ENCODE results near the gene THOP1.
A peak's percentile ranks its signal among the peaks of the same experiment; 100 is the strongest.
"Not testable (repeated sequence)": the region's sequence is repeated elsewhere in the genome, so short reads cannot be mapped to it uniquely, and the experiment has no call there.

THOP1 gene

DNA sequence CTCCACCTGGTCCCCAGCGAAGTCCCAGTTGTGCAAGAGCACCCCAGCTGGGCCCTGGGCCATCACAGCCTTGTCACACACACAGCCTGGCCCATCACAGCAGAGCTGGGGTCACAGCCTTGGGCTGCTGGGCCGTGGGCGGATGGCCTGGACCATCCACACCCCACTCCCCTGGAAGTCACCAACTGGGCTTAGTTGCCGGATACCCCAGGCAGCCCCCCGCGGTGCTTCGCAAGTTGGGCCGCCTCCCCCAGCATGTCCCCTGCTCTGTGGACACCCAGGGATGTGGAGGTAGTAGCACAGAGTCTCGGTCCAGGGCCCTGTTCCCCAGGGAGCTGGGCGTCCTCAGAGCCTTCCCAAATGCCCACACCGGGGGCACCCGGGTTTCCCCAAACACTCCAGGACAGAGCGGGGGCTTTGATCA is 29.9 kb downstream of the THOP1 start:
- no peaks in the 10 kb centered on the region for H3K4me1 ChIP-seq (ENCODE audit: control insufficient read depth, insufficient read depth, low read length)
- H3K27me3 ChIP-seq (ENCODE audit: control insufficient read depth, insufficient read depth, low read length): no peaks in the 10 kb centered on the region
- peaks cover 52% of the 10 kb centered on the region for H3K36me3 ChIP-seq (ENCODE audit: control insufficient read depth, insufficient read depth, low read length)
- no peak overlapping the region for H3K4me3 ChIP-seq (ENCODE audit: low read depth, low read length)
- H3K9me3 ChIP-seq (ENCODE audit: control insufficient read depth, insufficient read depth, low read depth, low read length): no peaks in the 10 kb centered on the region
- no peak overlapping the region for H3K9ac ChIP-seq (ENCODE audit: low read length)
- no peak overlapping the region for H3K27ac ChIP-seq (ENCODE audit: low read depth, low read length)

GRCh38 chr19:2815923-2816322 is 30.6 kb downstream of the THOP1 start:
- H3K27ac ChIP-seq (ENCODE audit: low read depth, low read length): no peak overlapping the region

DNA sequence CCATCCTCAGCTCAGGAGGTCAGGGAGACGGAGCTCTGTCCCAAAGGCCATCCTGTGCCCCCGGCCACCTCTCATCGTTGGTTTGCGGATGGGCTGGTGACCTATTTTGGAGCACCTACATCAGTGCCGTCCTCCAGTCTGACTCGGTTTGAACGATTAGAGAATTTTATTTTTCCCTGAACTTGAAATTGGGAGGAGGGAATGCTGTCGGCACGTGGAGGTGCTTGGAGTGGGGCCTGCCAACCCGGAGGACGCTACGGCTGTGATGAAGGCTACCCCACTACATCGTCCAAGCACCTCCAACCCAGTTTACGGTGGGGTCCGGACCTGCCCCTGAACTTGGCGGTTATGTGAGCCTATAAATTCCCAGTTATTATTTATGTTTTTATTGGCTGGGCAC is 31.3 kb downstream of the THOP1 start:
- Histone ChIP-seq H3K4me1 (ENCODE audit: control insufficient read depth, insufficient read depth, low read length) (no peaks in the 10 kb centered on the region), H3K27ac (ENCODE audit: low read depth, low read length) (no peak overlapping the region), H3K9me3 (ENCODE audit: control insufficient read depth, insufficient read depth, low read depth, low read length) (no peaks in the 10 kb centered on the region), H3K4me3 (ENCODE audit: low read depth, low read length) (no peak overlapping the region), H3K9ac (ENCODE audit: low read length) (no peak overlapping the region), H3K36me3 (ENCODE audit: control insufficient read depth, insufficient read depth, low read length) (peaks cover 38% of the 10 kb centered on the region), H3K27me3 (ENCODE audit: control insufficient read depth, insufficient read depth, low read length) (no peaks in the 10 kb centered on the region)

More at GRCh38 chr19:2815923-2816322, 30.6 kb downstream of the THOP1 start:
- no peaks in the 10 kb centered on the region for H3K27me3 ChIP-seq (ENCODE audit: control insufficient read depth, insufficient read depth, low read length)
- H3K4me1 ChIP-seq (ENCODE audit: control insufficient read depth, insufficient read depth, low read length): no peaks in the 10 kb centered on the region
- peaks cover 45% of the 10 kb centered on the region for H3K36me3 ChIP-seq (ENCODE audit: control insufficient read depth, insufficient read depth, low read length)
- H3K9ac ChIP-seq (ENCODE audit: low read length): no peak overlapping the region
- H3K4me3 ChIP-seq (ENCODE audit: low read depth, low read length): no peak overlapping the region
- H3K9me3 ChIP-seq (ENCODE audit: control insufficient read depth, insufficient read depth, low read depth, low read length): no peaks in the 10 kb centered on the region

GRCh38 chr19:2817237-2817829 is 32.0 kb downstream of the THOP1 start:
- H3K36me3 ChIP-seq (ENCODE audit: control insufficient read depth, insufficient read depth, low read length): peaks cover 31% of the 10 kb centered on the region
- not testable (repeated sequence) for H3K4me3 ChIP-seq (ENCODE audit: low read depth, low read length); H3K27me3 ChIP-seq (ENCODE audit: control insufficient read depth, insufficient read depth, low read length); H3K9me3 ChIP-seq (ENCODE audit: control insufficient read depth, insufficient read depth, low read depth, low read length); H3K27ac ChIP-seq (ENCODE audit: low read depth, low read length); H3K9ac ChIP-seq (ENCODE audit: low read length); H3K4me1 ChIP-seq (ENCODE audit: control insufficient read depth, insufficient read depth, low read length)

GRCh38 chr19:2819540-2820111 is 34.3 kb downstream of the THOP1 start, which contains the start of gene ZNF554:
Gene ZNF554, plus strand, starts transcription at chr19:2819868. Its CDS starts 204 bp downstream, at chr19:2820072.
- Histone ChIP-seq H3K4me3 (ENCODE audit: low read depth, low read length) (peak within 1 kb of the TSS; percentile 74), H3K27ac (ENCODE audit: low read depth, low read length) (no peak within 1 kb of the TSS), H3K9ac (ENCODE audit: low read length) (peak within 1 kb of the TSS; percentile 49), H3K27me3 (ENCODE audit: control insufficient read depth, insufficient read depth, low read length) (no peaks in the 10 kb centered on the region), H3K9me3 (ENCODE audit: control insufficient read depth, insufficient read depth, low read depth, low read length) (no peaks in the 10 kb centered on the region), H3K4me1 (ENCODE audit: control insufficient read depth, insufficient read depth, low read length) (no peaks in the 10 kb centered on the region), H3K36me3 (ENCODE audit: control insufficient read depth, insufficient read depth, low read length) (peaks cover 13% of the 10 kb centered on the region)

- H3K4me1 ChIP-seq (ENCODE audit: control insufficient read depth, insufficient read depth, low read length): no peaks in the 10 kb centered on the region
- no peak overlapping the region for H3K27ac ChIP-seq (ENCODE audit: low read depth, low read length)
- peak overlapping the region; percentile 49 for H3K9ac ChIP-seq (ENCODE audit: low read length)
These were observed 34.9 kb downstream of the THOP1 start for GRCh38 chr19:2820112-2820702.

GRCh38 chr19:2822846-2823245 is 37.5 kb downstream of the THOP1 start:
- Histone ChIP-seq H3K36me3 (ENCODE audit: control insufficient read depth, insufficient read depth, low read length) (peaks cover 10% of the 10 kb centered on the region; the same call in 1 of the 2 replicates), H3K4me3 (ENCODE audit: low read depth, low read length) (no peak overlapping the region), H3K27ac (ENCODE audit: low read depth, low read length) (no peak overlapping the region), H3K9ac (ENCODE audit: low read length) (no peak overlapping the region), H3K9me3 (ENCODE audit: control insufficient read depth, insufficient read depth, low read depth, low read length) (peaks cover 15% of the 10 kb centered on the region), H3K4me1 (ENCODE audit: control insufficient read depth, insufficient read depth, low read length) (no peaks in the 10 kb centered on the region), H3K27me3 (ENCODE audit: control insufficient read depth, insufficient read depth, low read length) (no peaks in the 10 kb centered on the region)

More at GRCh38 chr19:2820112-2820702, 34.9 kb downstream of the THOP1 start:
- Histone ChIP-seq H3K27me3 (ENCODE audit: control insufficient read depth, insufficient read depth, low read length) (no peaks in the 10 kb centered on the region), H3K9me3 (ENCODE audit: control insufficient read depth, insufficient read depth, low read depth, low read length) (no peaks in the 10 kb centered on the region), H3K36me3 (ENCODE audit: control insufficient read depth, insufficient read depth, low read length) (peaks cover 7% of the 10 kb centered on the region; the same call in 1 of the 2 replicates), H3K4me3 (ENCODE audit: low read depth, low read length) (peak overlapping the region; percentile 74)

DNA sequence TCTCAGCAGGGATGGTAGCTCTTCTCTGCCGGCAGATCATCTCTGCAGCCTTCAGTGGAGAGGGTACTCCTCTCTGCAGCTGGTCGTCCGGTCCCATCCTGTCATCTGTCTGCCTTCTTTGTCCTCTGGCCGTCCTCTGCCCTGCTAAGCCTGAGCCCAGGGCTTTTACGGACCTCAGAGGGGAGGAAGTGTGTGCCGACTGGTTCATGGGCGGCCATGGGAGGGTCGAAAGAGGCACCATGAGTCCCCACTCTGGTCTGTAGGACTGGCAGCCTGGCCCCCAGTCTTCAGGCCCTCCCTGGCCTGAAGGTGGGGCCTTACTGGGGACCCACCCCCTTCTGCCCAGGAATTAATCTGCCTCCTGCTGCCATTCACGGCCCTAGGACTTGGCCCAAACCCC is 38.3 kb downstream of the THOP1 start:
- Histone ChIP-seq H3K36me3 (ENCODE audit: control insufficient read depth, insufficient read depth, low read length) (peaks cover 13% of the 10 kb centered on the region; the same call in 1 of the 2 replicates), H3K4me3 (ENCODE audit: low read depth, low read length) (no peak overlapping the region), H3K9ac (ENCODE audit: low read length) (no peak overlapping the region), H3K27ac (ENCODE audit: low read depth, low read length) (no peak overlapping the region), H3K4me1 (ENCODE audit: control insufficient read depth, insufficient read depth, low read length) (no peaks in the 10 kb centered on the region), H3K9me3 (ENCODE audit: control insufficient read depth, insufficient read depth, low read depth, low read length) (peaks cover 23% of the 10 kb centered on the region), H3K27me3 (ENCODE audit: control insufficient read depth, insufficient read depth, low read length) (no peaks in the 10 kb centered on the region)

GRCh38 chr19:2824129-2824528 is 38.8 kb downstream of the THOP1 start:
- Histone ChIP-seq H3K9ac (ENCODE audit: low read length) (no peak overlapping the region), H3K27ac (ENCODE audit: low read depth, low read length) (no peak overlapping the region), H3K9me3 (ENCODE audit: control insufficient read depth, insufficient read depth, low read depth, low read length) (peaks cover 27% of the 10 kb centered on the region)

GRCh38 chr19:2827022-2827421 is 41.7 kb downstream of the THOP1 start:
- Histone ChIP-seq H3K9me3 (ENCODE audit: control insufficient read depth, insufficient read depth, low read depth, low read length) (peaks cover 43% of the 10 kb centered on the region), H3K36me3 (ENCODE audit: control insufficient read depth, insufficient read depth, low read length) (peaks cover 16% of the 10 kb centered on the region; the same call in 1 of the 2 replicates), H3K4me3 (ENCODE audit: low read depth, low read length) (no peak overlapping the region)

More at GRCh38 chr19:2824129-2824528, 38.8 kb downstream of the THOP1 start:
- Histone ChIP-seq H3K4me3 (ENCODE audit: low read depth, low read length) (no peak overlapping the region), H3K36me3 (ENCODE audit: control insufficient read depth, insufficient read depth, low read length) (peaks cover 13% of the 10 kb centered on the region; the same call in 1 of the 2 replicates), H3K27me3 (ENCODE audit: control insufficient read depth, insufficient read depth, low read length) (no peaks in the 10 kb centered on the region), H3K4me1 (ENCODE audit: control insufficient read depth, insufficient read depth, low read length) (no peaks in the 10 kb centered on the region)

DNA sequence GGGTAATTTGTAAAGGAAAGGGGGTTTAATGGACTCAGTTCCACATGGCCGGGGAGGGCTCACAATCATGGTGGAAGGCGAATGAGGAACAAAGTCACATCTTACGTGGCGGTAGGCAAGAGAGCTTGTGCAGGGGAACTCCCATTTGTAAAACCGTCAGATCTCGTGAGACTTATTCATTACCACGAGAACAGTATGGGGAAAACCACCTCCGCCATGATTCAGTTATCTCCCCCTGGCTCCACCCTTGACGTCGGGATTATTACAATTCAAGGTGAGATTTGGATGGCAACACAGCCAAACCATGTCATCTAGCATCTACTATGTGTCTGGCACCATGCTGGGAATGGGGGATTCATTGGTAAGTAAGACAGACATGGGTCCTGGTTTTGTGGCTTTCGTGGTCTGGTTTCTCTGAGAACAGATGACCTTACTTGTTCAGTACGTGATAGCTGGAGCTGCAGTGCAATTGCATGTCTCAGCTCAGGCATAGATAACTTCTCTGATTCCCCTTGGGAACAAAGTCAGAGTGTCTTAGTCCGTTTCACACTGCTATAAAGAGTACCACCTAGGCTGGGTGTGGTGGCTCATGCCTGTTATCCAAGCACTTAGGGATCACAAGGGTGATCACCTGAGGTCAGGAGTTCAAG is 42.7 kb downstream of the THOP1 start:
- no peak overlapping the region for H3K27ac ChIP-seq (ENCODE audit: low read depth, low read length)
- H3K4me3 ChIP-seq (ENCODE audit: low read depth, low read length): no peak overlapping the region
- peaks cover 52% of the 10 kb centered on the region for H3K9me3 ChIP-seq (ENCODE audit: control insufficient read depth, insufficient read depth, low read depth, low read length)
- peaks cover 23% of the 10 kb centered on the region for H3K36me3 ChIP-seq (ENCODE audit: control insufficient read depth, insufficient read depth, low read length)
- H3K4me1 ChIP-seq (ENCODE audit: control insufficient read depth, insufficient read depth, low read length): no peaks in the 10 kb centered on the region
- H3K27me3 ChIP-seq (ENCODE audit: control insufficient read depth, insufficient read depth, low read length): no peaks in the 10 kb centered on the region
- H3K9ac ChIP-seq (ENCODE audit: low read length): no peak overlapping the region

More at GRCh38 chr19:2827022-2827421, 41.7 kb downstream of the THOP1 start:
- H3K4me1 ChIP-seq (ENCODE audit: control insufficient read depth, insufficient read depth, low read length): no peaks in the 10 kb centered on the region
- no peaks in the 10 kb centered on the region for H3K27me3 ChIP-seq (ENCODE audit: control insufficient read depth, insufficient read depth, low read length)
- H3K9ac ChIP-seq (ENCODE audit: low read length): no peak overlapping the region
- no peak overlapping the region for H3K27ac ChIP-seq (ENCODE audit: low read depth, low read length)

Data from HUES6 (cell line).